GM12878 (cell line): ENCODE measurements around the gene RNF115. TPM values are rescaled to one million over a fixed set of nuclear protein-coding genes. Genes with fewer than 3 reads are reported as not detected.

Experiments used
- ATAC-seq: fragments of 200-7000 bp; cut with Tn5 transposase; 3 replicates; pipeline ENCODE4 v1.9.1; 2020; ENCODE audit warnings: mild to moderate bottlenecking, moderate library complexity
- BruUV-seq: library from RNA; stranded (reverse); fragments of 400-500 nt; replicated peaks from 2 replicates; lab custom pipeline; 2021; lab: Mats Ljungman, UMichigan
- CTCF ChIA-PET: fragments of 300-600 bp; sonication (Branson Sonifier 250); formaldehyde crosslinking; extraction: SDS; loops from one replicate; lab custom pipeline; 2021; ENCODE audit warnings: inconsistent platforms; lab: Yijun Ruan, JAX
- POLR2A ChIA-PET: fragments of 350-600 bp; formaldehyde crosslinking; extraction: SDS; loops from one replicate; lab custom pipeline; 2021; ENCODE audit warnings: inconsistent platforms; lab: Charles Lee
- RAD21 ChIA-PET: fragments of 300-600 bp; sonication (Branson Sonifier 250); formaldehyde crosslinking; loops from one replicate; lab custom pipeline; 2023; ENCODE audit warnings: antibody characterized with exemption; ENCODE audit not compliant: unreplicated experiment; lab: Charles Lee
- SMC1A ChIA-PET: fragments of 300-600 bp; sonication (Branson Sonifier 250); formaldehyde crosslinking; loops from one replicate; lab custom pipeline; 2023; ENCODE audit not compliant: unreplicated experiment, uncharacterized antibody; lab: Charles Lee
- DNase-seq: peaks from one replicate; pipeline ENCODE4 v3.0.0-alpha.2; 2011; ENCODE audit warnings: low read depth, low spot score
- FAIRE-seq: peaks from 3 replicates; lab custom pipeline; 2011; peaks lifted over from hg19 to GRCh38; lab: Jason Lieb, UNC
- H2AFZ ChIP-seq: 2 replicates; pipeline ENCODE4 v1.6.0; 2011; ENCODE audit warnings: low read depth, low read length, control low read depth; ENCODE audit not compliant: control insufficient read depth
- H3K27ac ChIP-seq: 2 replicates; pipeline ENCODE4 v1.5.1; 2011; ENCODE audit warnings: control low read depth; ENCODE audit not compliant: control insufficient read depth, insufficient read depth
- H3K27me3 ChIP-seq, 2 experiments: replicated peaks in 1 of 2; 2 replicates each; pipeline versions ENCODE4 v1.6.0 to v1.6.1; 2011; ENCODE audit warnings: low read length in 1 of 2; ENCODE audit not compliant: control insufficient read depth in 2 of 2, insufficient read depth in 2 of 2
- H3K36me3 ChIP-seq, 2 experiments: 2 replicates each; pipeline ENCODE4 v1.5.1; 2011; ENCODE audit warnings: low read length in 1 of 2; ENCODE audit not compliant: control insufficient read depth in 2 of 2, insufficient read depth in 2 of 2
- H3K4me1 ChIP-seq: 2 replicates; pipeline ENCODE4 v1.6.1; 2011; ENCODE audit warnings: mild to moderate bottlenecking, low read length, moderate library complexity, mixed read lengths; ENCODE audit not compliant: control insufficient read depth, insufficient read depth
- H3K4me2 ChIP-seq: 2 replicates; pipeline ENCODE4 v1.6.0; 2011; ENCODE audit warnings: control low read depth; ENCODE audit not compliant: control insufficient read depth, insufficient read depth
- H3K4me3 ChIP-seq: fragments of 200-600 bp; sonication (generic); 2 replicates; pipeline ENCODE4 v1.5.1; 2016
- H3K79me2 ChIP-seq: 2 replicates; pipeline ENCODE4 v1.6.0; 2011; ENCODE audit warnings: low read length; ENCODE audit not compliant: control insufficient read depth, insufficient read depth
- H3K9ac ChIP-seq: 2 replicates; pipeline ENCODE4 v1.8.0; 2011; ENCODE audit warnings: low read length, control low read depth, mixed read lengths; ENCODE audit not compliant: control insufficient read depth, insufficient read depth
- H3K9me3 ChIP-seq: replicated peaks from 3 replicates; pipeline ENCODE4 v1.5.1; 2011; ENCODE audit warnings: mild to moderate bottlenecking, low read length; ENCODE audit not compliant: control insufficient read depth, insufficient read depth
- H4K20me1 ChIP-seq: 2 replicates; pipeline ENCODE4 v1.6.0; 2011; ENCODE audit not compliant: control insufficient read depth, insufficient read depth
- BACH1 ChIP-seq: fragments of 450-650 bp; IDR thresholded peaks from 2 replicates; pipeline ENCODE4 v1.6.1; 2017; ENCODE audit warnings: mild to moderate bottlenecking, borderline replicate concordance
- CUX1 ChIP-seq: IDR thresholded peaks from 2 replicates; pipeline ENCODE4 v1.6.1; 2012; ENCODE audit warnings: improper control_type of control experiment, low read depth, low read length; ENCODE audit not compliant: insufficient replicate concordance
- IKZF2 ChIP-seq, 2 experiments: fragments of 450-650 bp; IDR thresholded peaks; 2 replicates each; pipeline ENCODE4 v1.6.1; 2017; ENCODE audit warnings: mild to moderate bottlenecking in 2 of 2, moderate library complexity in 2 of 2
- KAT2A ChIP-seq: conservative IDR thresholded peaks from 2 replicates; pipeline ENCODE4 v1.6.1; 2011; ENCODE audit warnings: low read depth, low read length; ENCODE audit not compliant: control insufficient read depth
- MTA3 ChIP-seq: IDR thresholded peaks from 2 replicates; pipeline ENCODE4 v1.6.1; 2012; ENCODE audit warnings: low read length, inconsistent platforms, borderline replicate concordance
- MXI1 ChIP-seq: fragments of 150-350 bp; IDR thresholded peaks from 2 replicates; pipeline ENCODE4 v1.6.1; 2011; ENCODE audit warnings: low read depth, mild to moderate bottlenecking, inconsistent platforms, low read length, improper control_type of control experiment
- NBN ChIP-seq: fragments of 450-650 bp; IDR thresholded peaks from 2 replicates; pipeline ENCODE4 v1.6.1; 2016
- NFXL1 ChIP-seq: fragments of 450-650 bp; IDR thresholded peaks from 2 replicates; pipeline ENCODE4 v1.6.1; 2017; ENCODE audit warnings: antibody characterized with exemption, mild to moderate bottlenecking, borderline replicate concordance
- NFYB ChIP-seq: IDR thresholded peaks from 2 replicates; pipeline ENCODE4 v1.6.1; 2011; ENCODE audit warnings: low read depth, mild to moderate bottlenecking, low read length, improper control_type of control experiment, moderate library complexity; ENCODE audit not compliant: insufficient read depth
- RAD21 ChIP-seq: IDR thresholded peaks from 2 replicates; pipeline ENCODE4 v1.6.1; 2011; ENCODE audit warnings: mild to moderate bottlenecking, low read depth, low read length, moderate library complexity; ENCODE audit not compliant: insufficient read depth
- RAD51 ChIP-seq: fragments of 450-650 bp; IDR thresholded peaks from 2 replicates; pipeline ENCODE4 v1.6.1; 2016; ENCODE audit warnings: moderate library complexity, mild to moderate bottlenecking, inconsistent platforms
- SIX5 ChIP-seq: IDR thresholded peaks from 2 replicates; pipeline ENCODE4 v1.6.1; 2011; ENCODE audit warnings: mild to moderate bottlenecking, low read depth, low read length, moderate library complexity; ENCODE audit not compliant: severe bottlenecking
- SP1 ChIP-seq: IDR thresholded peaks from one replicate; pipeline ENCODE4 v1.6.1; 2011; ENCODE audit warnings: low read depth, low read length
- SUZ12 ChIP-seq: fragments of 200-600 bp; sonication (generic); IDR thresholded peaks from one replicate; pipeline ENCODE4 v1.6.1; 2018; ENCODE audit warnings: antibody characterized with exemption, mild to moderate bottlenecking; ENCODE audit not compliant: unreplicated experiment
- ZBTB4 ChIP-seq: fragments of 450-650 bp; formaldehyde crosslinking; IDR thresholded peaks from 2 replicates; pipeline ENCODE4 v1.4.0; 2022; ENCODE audit warnings: mild to moderate bottlenecking, moderate library complexity
- WGBS: methylation state at CpG from one replicate; pipeline ENCODE4 v1.1.6; 2016; ENCODE audit warnings: low lambda C conversion rate; ENCODE audit not compliant: insufficient replicate concordance, insufficient coverage; ENCODE audit errors: missing lambda C conversion rate; 5-methylcytosine and 5-hydroxymethylcytosine counted together
- in situ Hi-C: fragments of 300-500 bp; cut with MboI; formaldehyde crosslinking; loops from 9 replicates; pipeline ENCODE4 v1.14.3; 2018; ENCODE audit warnings: mixed read lengths
- intact Hi-C: fragments of 100-400 bp; cut with micrococcal nuclease; formaldehyde crosslinking; loops from one replicate; pipeline ENCODE4 v1.14.2; 2022; ENCODE audit not compliant: unreplicated experiment
- polyA plus RNA-seq, 11 experiments: library from polyadenylated mRNA; depleted of rRNA in 4 of 11; unstranded in 6 of 11; stranded (reverse) in 5 of 11; fragments of >200 nt; fragmentation: Nextera tagmentation in 4 of 11; fragmentation: Illumina TruSeq in 1 of 11; extraction: Ambion mirVana in 4 of 11; extraction: Trizol in 1 of 11; gene quantifications; 1 replicate in 1 of 11; 2 replicates in 10 of 11; pipeline versions ENCODE4 v1.2.1 to v1.2.3, GENCODE V29; 2011 to 2016; ENCODE audit warnings: inconsistent platforms in 2 of 11, missing spikeins in 2 of 11, low read depth in 1 of 11
- total RNA-seq, 4 experiments: library from RNA; depleted of rRNA in 3 of 4; stranded (reverse); fragments of >200 nt in 3 of 4; fragmentation: Illumina TruSeq in 1 of 4; extraction: Trizol in 1 of 4; gene quantifications; 2 replicates each; pipeline versions ENCODE4 v1.2.1 to v1.2.3, GENCODE V29; 2013 to 2021

RNF115 gene
- total and polyA plus RNA-seq, 10 of the 15 experiments (the other 5 are each of a cell fraction or from before 2014, with no cell fraction given) = 3.4 to 22.0 (median 12.9) TPM

- TF ChIP-seq CUX1 (no peak), SUZ12 (no peak)
Observed at GRCh38 chr1:145714524-145715111, 109.3 kb downstream of the RNF115 start (continued).

- SMC1A ChIA-PET = no interaction called here
- RAD21 ChIA-PET = no interaction called here
- ATAC-seq = no peak
- H3K9me3 ChIP-seq = no peaks in the 10 kb centered on the region
- H3K27me3 ChIP-seq = no peaks in the 10 kb centered on the region
- CTCF ChIA-PET = no interaction called here
- H3K27ac ChIP-seq = no peak overlapping the region
- POLR2A ChIA-PET = interaction anchor here (0.6 kb wide), 1 partner anchor 9 kb away, joined by 3 read pairs; no protein-coding TSS in a partner anchor
- DNase-seq = no peak
- BruUV-seq = no TSS peak
- intact Hi-C loops (no loop called here), in situ Hi-C loops (no loop called here)
- H2AFZ ChIP-seq = no peak overlapping the region
- H3K4me2 ChIP-seq = no peak overlapping the region
- no peak for FAIRE-seq
- peaks cover 6% of the 10 kb centered on the region for H3K4me1 ChIP-seq
- H3K9ac ChIP-seq = no peak overlapping the region
- H4K20me1 ChIP-seq = no peaks in the 10 kb centered on the region
- WGBS = 56% methylated on average over 3 of the region's 3 CpGs
- no peaks in the 10 kb centered on the region for H3K36me3 ChIP-seq
- no peak overlapping the region for H3K4me3 ChIP-seq
- H3K79me2 ChIP-seq = no peaks in the 10 kb centered on the region
- TF ChIP-seq MTA3 (no peak), ZBTB4 (CRISPR knock-in tag) (no peak), NBN (no peak), SP1 (no peak), KAT2A (no peak), NFYB (no peak), RAD21 (no peak), RAD51 (no peak), IKZF2 (IDR thresholded peaks at IDR 0.05) (no peak), NFXL1 (no peak), BACH1 (no peak), SIX5 (no peak), MXI1 (no peak)
Observed at GRCh38 chr1:145711213-145711651, 112.7 kb downstream of the RNF115 start.
